ENCODE results near the gene IGFL4. TPM values are rescaled to one million over a fixed set of nuclear protein-coding genes. Genes with fewer than 3 reads are reported as not detected.

Gene IGFL4
- total and polyA plus RNA-seq, 2 donors from 2014 or later, result not detected

DNA sequence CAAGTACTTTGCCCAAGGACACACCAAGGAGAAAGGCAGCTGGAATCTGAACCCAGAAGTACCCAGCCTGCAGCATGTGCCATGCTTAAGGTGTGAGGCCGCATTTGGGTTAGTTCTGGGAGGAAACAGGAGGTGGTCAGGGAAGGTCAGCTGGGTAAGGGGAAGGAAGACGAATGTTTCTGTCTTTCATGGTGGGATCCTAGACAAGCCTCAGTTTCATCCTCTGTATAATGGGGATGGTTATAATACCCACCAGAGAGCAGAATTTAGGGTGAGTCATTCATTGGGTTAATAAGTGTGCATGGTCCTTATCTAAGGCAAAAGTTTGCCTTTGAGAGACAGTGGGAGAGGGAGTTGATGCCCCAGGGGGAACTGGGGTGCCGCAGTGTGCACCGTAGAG is 42.0 kb downstream of the IGFL4 start:
- H3K9me3 ChIP-seq (ENCODE audit: control insufficient read depth in 2 of 3, insufficient read depth in 1 of 3, low read length in 3 of 3), result no peaks in the 10 kb centered on the region
- H3K36me3 ChIP-seq (ENCODE audit: control insufficient read depth in 2 of 3, insufficient read depth in 3 of 3, low read length in 3 of 3), result peaks cover 0 to 3% (median 0%) of the 10 kb centered on the region in 3 donors
- H3K27ac ChIP-seq (ENCODE audit: low read depth in 2 of 2, low read length in 2 of 2), result no peak overlapping the region
- peaks cover 0 to 10% (median 0%) of the 10 kb centered on the region in 3 donors for H3K4me1 ChIP-seq (ENCODE audit: control insufficient read depth in 2 of 3, insufficient read depth in 2 of 3, low read depth in 1 of 3, low read length in 3 of 3)
- H3K4me3 ChIP-seq (ENCODE audit: low read length in 3 of 3), result no peak overlapping the region
- DNase-seq, result no peak
- no peak for FAIRE-seq
- H3K27me3 ChIP-seq (ENCODE audit: control insufficient read depth, insufficient read depth, low read length), result no peaks in the 10 kb centered on the region
- intact Hi-C loops (cut with DNase I), result no loop called here
- TF ChIP-seq, protein P1, sequence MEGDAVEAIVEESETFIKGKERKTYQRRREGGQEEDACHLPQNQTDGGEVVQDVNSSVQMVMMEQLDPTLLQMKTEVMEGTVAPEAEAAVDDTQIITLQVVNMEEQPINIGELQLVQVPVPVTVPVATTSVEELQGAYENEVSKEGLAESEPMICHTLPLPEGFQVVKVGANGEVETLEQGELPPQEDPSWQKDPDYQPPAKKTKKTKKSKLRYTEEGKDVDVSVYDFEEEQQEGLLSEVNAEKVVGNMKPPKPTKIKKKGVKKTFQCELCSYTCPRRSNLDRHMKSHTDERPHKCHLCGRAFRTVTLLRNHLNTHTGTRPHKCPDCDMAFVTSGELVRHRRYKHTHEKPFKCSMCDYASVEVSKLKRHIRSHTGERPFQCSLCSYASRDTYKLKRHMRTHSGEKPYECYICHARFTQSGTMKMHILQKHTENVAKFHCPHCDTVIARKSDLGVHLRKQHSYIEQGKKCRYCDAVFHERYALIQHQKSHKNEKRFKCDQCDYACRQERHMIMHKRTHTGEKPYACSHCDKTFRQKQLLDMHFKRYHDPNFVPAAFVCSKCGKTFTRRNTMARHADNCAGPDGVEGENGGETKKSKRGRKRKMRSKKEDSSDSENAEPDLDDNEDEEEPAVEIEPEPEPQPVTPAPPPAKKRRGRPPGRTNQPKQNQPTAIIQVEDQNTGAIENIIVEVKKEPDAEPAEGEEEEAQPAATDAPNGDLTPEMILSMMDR (IDR thresholded peaks at IDR 0.05; ENCODE audit: borderline replicate concordance, extremely low read depth, insufficient read depth), result no peak
- no peak overlapping the region for H3K9ac ChIP-seq (ENCODE audit: low read length in 3 of 3)

DNA sequence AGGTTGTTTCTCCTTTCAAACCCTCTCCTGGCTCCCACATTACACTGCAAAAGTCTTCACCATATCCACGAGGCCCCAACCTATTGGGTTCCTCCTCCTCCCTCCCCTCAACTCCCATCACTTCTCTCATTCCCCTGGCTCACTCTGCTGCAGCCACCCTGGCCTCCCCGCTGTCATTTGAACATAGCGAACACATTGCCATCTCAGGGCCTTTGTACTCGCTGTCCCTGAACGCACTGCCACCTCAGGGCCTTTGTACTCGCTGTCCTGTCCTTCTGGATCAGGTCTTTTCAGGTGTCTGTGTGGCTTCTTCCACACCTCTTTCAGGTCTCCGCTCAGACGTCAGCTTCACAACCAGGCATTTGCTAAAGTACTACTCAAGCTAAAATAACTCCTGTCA is 43.9 kb downstream of the IGFL4 start:
- no peak overlapping the region for H3K9ac ChIP-seq (ENCODE audit: low read length in 3 of 3)
- H3K9me3 ChIP-seq (ENCODE audit: control insufficient read depth in 2 of 3, insufficient read depth in 1 of 3, low read length in 3 of 3), result no peaks in the 10 kb centered on the region
- H3K36me3 ChIP-seq (ENCODE audit: control insufficient read depth in 2 of 3, insufficient read depth in 3 of 3, low read length in 3 of 3), result no peaks in the 10 kb centered on the region
- no peak overlapping the region for H3K27ac ChIP-seq (ENCODE audit: low read depth in 2 of 2, low read length in 2 of 2)
- DNase-seq, result no peak
- H3K4me3 ChIP-seq (ENCODE audit: low read length in 3 of 3), result no peak overlapping the region
- TF ChIP-seq, protein P1 (IDR thresholded peaks at IDR 0.05; ENCODE audit: borderline replicate concordance, extremely low read depth, insufficient read depth), result no peak
- H3K27me3 ChIP-seq (ENCODE audit: control insufficient read depth, insufficient read depth, low read length), result no peaks in the 10 kb centered on the region
- H3K4me1 ChIP-seq (ENCODE audit: control insufficient read depth in 2 of 3, insufficient read depth in 2 of 3, low read depth in 1 of 3, low read length in 3 of 3), result peaks cover 0 to 10% (median 0%) of the 10 kb centered on the region in 3 donors
- intact Hi-C loops (cut with DNase I), result no loop called here
- FAIRE-seq, result no peak

DNA sequence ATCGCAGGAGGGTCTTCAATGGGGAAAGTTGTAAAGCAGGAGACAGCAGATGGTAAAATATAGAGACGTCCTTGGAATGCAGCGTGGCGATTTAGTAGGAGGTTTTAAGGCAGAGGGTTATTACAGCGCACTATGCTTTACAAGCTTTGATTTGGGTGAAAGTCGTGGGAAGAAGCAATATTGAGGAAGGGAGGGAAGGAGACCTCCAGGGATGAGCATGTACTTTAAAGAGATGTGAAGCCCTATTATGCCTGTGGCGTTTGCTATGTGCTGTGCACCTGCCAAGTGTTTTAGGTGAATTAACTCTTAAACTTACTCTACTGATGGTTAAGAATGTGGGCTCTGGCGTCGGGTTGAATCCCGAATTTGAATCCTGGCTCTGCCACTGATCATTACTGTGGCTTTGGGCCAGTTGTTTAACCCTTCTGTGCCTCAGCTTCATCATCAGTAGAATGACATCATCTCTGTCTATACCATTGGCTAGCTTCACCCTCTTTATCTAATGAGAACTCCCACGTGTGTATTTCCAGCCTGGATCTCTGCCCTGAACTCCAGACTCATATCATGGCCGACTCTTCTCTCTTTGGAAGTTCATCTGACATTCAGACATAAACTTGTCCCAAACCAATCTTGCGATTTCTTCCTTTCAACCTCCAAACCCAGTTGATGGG is 45.0 kb downstream of the IGFL4 start:
- peak overlapping the region; percentile 81 to 84 (median 83) for H3K9ac ChIP-seq (ENCODE audit: low read length in 3 of 3)
- H3K4me3 ChIP-seq (ENCODE audit: low read length in 3 of 3), result peak overlapping the region; percentile 88 to 98 (median 93)
- TF ChIP-seq, protein P1 (IDR thresholded peaks at IDR 0.05; ENCODE audit: borderline replicate concordance, extremely low read depth, insufficient read depth), result no peak
- H3K27me3 ChIP-seq (ENCODE audit: control insufficient read depth, insufficient read depth, low read length), result no peaks in the 10 kb centered on the region
- H3K27ac ChIP-seq (ENCODE audit: low read depth in 2 of 2, low read length in 2 of 2), result peak overlapping the region in 1 of 2 donors; percentile 48
- FAIRE-seq, result no peak
- DNase-seq, result no peak
- intact Hi-C loops (cut with DNase I), result no loop called here
- H3K9me3 ChIP-seq (ENCODE audit: control insufficient read depth in 2 of 3, insufficient read depth in 1 of 3, low read length in 3 of 3), result no peaks in the 10 kb centered on the region
- H3K4me1 ChIP-seq (ENCODE audit: control insufficient read depth in 2 of 3, insufficient read depth in 2 of 3, low read depth in 1 of 3, low read length in 3 of 3), result peaks cover 0 to 10% (median 0%) of the 10 kb centered on the region in 3 donors
- H3K36me3 ChIP-seq (ENCODE audit: control insufficient read depth in 2 of 3, insufficient read depth in 3 of 3, low read length in 3 of 3), result no peaks in the 10 kb centered on the region
